Hippocampal formation (tissue), 2 donors: ENCODE results near the gene SLC17A4.
"Not testable (repeated sequence)": the region's sequence is repeated elsewhere in the genome, so short reads cannot be mapped to it uniquely, and the experiment has no call there.

Experiments used
- DNase-seq, 2 donors: peaks; one replicate each; lab custom pipeline; 2025; lab: John Stamatoyannopoulos, UW

SLC17A4 gene, protein sequence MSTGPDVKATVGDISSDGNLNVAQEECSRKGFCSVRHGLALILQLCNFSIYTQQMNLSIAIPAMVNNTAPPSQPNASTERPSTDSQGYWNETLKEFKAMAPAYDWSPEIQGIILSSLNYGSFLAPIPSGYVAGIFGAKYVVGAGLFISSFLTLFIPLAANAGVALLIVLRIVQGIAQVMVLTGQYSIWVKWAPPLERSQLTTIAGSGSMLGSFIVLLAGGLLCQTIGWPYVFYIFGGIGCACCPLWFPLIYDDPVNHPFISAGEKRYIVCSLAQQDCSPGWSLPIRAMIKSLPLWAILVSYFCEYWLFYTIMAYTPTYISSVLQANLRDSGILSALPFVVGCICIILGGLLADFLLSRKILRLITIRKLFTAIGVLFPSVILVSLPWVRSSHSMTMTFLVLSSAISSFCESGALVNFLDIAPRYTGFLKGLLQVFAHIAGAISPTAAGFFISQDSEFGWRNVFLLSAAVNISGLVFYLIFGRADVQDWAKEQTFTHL

DNA sequence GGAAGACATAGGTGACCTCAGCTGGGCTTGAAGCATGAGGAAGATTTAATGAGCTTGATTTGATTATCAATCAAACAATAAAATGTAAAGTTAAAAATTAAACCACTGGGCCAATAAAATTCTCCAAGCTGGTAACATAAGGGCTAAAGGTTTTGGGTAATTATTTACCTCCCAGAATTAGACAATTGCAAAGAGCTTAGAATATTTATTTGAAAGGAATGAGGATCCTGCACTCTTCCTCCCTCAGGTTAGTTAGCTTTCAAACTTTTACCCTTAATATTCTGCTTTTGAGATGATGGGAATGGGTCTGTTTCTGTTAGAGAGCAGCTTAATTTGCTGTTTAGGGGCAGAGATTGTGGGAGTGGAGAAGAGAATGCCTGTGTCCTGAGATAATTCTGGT lies at the start of gene SLC17A4:
SLC17A4 (plus strand) TSS at position 208 of the 400 bp plus-strand sequence. CDS start 7,221 bp downstream, outside the sequence.
- no peak for DNase-seq

DNA sequence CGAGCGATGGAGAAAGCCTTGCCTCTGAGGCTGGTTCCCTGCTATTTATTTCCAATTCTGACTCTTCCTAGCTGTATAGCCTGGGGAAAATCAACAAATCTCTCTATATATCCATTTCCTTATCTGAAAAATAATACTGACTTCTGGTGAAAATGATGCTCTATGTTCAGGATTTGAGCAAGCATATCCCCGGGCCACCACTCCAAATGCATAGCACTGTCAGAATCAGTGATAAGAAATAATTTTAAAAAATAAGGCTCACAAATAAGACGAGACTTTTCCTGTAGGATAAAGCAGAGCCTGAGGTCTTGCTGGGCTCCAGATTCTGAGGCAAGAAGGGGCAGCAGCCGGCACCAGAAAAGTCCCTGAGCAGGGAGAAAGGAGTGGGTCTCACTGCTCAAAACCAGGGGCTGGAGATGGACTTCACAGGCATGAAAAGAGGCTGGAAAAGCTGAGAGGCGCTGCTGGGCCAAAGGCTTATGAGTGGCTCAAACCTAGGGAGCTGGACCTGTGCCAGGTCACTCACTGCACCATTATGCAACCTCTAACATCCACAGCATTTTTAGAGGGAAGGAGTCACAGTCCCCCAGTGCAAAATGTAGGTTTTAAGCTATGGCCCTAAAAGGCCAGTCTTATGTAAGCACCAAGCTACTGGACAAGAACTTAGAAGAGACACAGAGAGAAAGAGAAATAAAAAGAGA lies 48.1 kb upstream of the SLC17A4 start:
- DNase-seq = no peak

DNA sequence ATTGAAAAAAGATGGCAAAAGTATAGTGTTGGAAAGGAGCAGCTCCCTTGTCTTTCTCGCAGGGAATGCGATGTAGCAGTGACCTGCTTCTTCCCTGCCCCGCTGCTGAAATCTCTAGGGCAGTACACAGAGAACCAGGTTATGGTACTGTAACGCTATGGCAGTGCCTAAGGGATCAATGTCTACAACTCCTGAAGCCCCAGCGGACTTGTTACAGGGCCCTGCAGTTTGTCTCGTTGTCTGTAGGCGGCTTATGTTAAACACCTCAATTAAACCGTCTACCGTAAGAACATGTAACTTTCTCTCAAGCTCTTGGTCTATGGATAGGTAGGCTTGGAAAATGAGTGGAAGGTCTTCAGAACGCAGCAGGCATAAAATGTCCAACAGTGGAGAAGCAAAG lies 44.8 kb upstream of the SLC17A4 start:
- no peak for DNase-seq

DNA sequence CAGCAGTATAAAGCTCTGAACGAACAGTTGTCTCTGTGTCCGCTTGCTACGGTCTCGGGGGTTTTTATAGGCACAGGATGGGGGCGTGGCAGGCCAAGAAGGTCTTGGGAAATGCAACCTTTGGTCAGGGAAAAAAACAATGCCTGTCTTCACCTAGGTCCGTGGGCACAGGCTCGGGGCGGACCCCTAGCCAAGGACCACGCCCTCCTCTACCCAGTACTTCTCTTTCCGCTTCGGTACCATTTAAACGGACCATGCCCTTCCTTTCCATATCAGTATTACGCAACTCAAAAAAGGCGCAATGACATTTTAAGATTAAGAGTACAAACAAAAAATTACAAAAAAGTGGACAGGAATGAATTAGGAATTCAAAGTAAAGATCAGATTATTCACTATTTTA lies 44.3 kb upstream of the SLC17A4 start:
- DNase-seq = no peak

DNA sequence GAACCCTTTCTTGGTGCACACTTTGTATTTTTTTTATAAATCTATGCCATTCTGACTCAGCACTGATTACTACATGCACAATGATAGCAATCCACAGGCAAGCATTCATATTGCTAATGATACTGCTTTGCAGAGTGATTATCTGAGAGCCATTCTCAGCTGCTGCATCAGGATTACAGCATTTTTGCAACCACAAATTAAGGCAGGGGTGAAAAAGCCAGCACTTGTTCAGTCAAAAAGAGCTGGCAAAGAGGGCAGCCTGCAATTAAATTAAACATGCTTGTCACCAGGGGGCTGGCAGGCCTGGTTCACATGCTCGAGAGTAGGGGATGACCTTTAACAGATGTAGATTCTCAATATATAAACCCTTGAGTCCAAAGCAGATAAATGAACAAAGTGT lies 40.7 kb upstream of the SLC17A4 start:
- DNase-seq = no peak

DNA sequence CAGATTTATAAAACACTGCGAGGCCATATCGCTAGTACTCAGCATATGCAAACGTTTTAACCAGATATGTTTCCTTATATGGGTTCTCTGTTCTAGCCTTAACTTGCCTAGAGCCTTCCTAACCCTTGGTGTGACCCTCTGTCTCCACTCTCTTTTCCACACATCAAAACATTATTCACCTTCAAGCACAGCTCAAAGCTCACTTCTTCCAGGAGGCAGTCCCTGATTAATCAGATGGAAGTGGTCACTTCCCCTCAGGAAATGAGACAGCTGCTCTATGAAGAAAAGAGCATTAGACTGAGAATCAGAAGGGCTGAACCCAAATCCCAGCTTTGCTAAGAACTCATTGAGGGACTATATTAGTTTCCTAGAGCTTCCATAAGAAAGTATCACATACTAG lies 39.8 kb upstream of the SLC17A4 start:
- DNase-seq = no peak

DNA sequence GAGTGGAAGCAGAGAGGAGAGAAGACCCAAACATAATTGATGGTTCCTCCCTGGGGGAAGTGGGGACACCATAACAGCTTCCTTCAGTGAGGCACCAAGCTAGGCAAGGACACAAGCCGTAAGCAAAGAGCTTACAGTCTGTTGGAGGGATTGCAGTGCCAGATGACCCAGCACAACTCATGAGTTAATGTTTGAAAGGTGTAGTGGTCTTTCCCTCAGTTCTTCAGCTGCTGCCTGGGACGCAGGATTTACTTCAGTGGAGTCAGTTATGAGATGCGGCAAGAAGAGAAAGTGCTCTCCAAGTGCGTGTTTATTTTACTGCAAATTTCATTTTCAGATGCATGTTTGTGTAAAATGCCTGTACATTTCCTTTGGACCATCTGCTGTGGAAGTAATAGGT lies 38.7 kb upstream of the SLC17A4 start:
- DNase-seq = no peak

DNA sequence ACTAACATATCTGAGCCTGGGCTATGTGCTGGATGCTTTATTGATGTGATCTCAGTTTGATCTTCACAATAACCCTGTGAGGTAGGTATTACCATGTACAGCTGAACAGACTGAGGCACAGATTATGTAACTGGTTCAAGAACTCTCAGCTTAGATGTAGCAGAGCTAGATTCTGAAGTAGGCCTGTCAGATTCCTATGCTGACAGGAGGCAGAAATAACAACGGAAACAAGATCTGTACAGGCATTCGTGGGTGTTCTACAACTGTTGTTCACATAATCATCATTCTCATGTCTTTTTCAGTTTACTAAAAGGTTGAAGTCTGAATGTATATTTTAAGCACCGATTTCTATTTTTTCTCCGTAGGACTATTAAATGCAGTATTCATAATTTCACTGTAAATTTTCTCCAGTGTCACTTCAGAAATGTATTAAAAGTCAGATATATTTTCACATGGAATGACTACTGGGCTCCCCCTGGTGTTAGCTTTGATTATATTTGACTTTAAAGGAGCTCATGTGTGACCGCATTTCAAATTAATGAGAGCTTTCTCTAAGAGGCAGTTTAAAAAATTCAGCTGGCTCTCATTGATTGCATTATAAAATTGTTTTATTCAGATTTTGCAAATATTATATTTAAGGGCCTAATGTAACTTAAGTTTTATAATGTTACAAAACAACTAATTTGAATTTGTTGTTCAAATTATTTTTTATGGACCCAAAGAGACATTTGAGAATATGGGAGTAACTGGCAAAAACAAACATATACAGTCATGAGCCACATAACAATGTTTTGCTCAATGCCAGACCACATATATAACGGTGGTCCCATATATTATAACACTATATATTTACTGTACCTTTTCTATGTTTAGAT lies 36.4 kb upstream of the SLC17A4 start:
- DNase-seq = peak in 1 of 2 donors; percentile 29

DNA sequence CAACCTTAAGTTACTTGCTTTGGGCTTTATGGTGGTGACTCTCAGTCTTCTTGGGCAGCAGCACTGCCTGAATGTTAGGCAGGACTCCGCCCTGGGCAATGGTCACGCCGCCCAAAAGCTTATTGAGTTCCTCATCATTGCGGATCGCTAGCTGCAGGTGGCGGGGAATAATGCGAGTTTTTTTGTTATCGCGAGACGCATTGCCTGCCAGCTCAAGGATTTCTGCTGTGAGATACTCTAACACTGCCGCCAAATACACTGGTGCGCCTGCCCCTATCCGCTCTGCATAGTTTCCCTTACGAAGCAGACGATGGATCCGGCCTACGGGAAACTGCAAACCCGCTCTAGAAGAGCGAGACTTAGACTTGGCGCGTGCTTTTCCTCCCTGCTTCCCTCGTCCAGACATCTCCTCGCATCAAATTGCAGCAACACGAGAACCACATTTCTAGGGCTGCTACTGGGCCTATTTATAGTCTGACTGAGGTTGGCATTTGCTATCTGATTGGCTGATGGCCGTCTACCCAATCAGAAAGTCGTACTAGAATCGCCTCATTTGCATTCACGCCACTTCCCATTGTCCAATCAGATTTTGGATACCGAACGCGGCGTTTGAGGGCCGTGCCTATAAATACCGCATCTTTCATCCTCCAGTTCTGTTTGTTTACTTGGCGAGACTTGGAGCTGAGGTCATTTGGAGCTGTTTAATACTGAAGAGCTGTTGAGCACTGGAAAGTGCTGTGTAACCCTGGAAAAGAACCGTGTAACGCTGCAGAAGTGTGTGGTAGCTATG lies 28.2 kb upstream of the SLC17A4 start:
- DNase-seq = no peak

DNA sequence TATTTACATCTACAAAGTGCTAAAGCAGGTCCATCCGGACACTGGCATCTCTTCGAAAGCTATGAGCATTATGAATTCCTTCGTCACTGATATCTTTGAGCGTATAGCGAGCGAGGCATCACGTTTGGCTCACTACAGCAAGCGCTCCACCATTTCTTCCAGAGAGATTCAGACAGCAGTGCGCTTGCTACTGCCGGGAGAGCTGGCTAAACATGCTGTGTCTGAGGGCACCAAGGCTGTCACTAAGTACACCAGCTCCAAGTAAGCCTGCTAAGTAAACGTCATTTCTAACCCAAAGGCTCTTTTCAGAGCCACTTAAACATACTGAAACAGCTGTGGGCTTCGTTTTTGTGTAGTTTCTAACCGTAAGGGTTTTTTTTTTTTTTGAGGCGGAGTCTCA lies 27.5 kb upstream of the SLC17A4 start:
- no peak for DNase-seq

DNA sequence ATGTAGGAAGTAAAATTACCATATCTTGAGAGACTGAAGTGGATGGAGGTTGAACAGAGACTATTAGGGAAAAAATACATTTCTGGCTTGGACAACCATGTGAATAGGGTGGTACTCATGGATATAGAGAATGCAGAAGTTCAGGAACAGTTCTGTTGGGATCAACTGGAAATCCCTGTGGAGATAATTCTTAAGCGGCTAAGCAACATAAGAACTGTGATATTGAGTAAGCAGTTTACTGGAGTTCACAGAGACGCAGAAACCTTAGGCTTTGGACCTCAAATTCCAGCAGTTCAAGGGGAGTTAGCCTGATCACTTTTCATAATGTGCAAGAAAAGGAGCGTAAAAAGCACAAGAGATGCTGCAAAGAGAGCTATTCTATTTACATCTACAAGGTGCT lies 23.6 kb upstream of the SLC17A4 start:
- no peak for DNase-seq

DNA sequence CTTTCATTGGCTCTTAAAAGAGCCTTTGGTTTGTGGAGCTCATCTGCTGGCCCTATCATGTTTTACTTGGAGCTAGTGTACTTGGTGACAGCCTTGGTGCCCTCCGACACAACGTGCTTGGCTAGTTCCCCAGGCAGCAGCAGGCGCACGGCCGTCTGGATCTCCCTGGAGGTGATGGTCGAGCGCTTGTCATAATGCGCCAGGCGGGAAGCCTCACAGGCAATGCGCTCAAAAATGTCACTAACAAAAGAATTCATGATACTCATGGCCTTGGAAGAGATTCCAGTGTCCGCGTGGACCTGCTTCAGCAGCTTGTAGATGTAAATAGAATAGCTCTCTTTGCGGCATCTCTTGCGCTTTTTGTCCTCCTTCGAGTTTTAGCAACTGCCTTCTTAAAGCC lies 22.8 kb upstream of the SLC17A4 start:
- no peak for DNase-seq

DNA sequence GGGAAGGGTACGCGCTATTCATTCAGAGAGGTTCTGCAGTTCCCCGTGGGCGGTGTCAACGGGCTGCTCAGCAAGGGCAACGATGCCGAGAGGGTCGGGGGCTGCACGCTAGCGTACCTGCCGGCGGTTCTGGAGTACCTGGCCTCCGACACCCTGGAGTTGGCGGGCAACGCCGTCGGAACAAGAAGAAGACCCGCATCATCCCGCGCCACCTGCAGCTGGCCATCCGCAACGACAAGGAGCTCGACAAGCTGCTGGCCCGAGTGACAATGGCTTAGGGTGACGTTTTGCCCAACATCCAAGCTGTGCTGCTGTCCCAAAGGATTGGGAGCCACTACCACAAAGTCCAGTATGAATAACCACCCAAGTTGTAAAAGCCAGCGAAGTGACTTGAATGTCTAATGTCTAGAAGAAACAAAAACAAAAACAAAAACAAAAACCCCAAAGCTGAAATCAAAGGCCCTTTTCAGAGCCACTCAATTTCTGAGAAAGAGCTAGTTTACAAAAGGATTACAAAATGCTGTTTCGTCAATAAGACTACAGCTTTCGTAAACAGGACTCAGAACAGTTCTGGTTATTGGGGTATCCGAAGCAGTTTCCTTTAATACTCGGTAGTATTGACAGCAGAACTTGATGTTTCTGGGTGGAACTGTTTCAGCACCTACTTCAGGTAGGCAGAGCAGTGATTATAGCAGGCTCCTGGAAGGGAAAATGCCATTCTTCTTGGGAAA lies 21.9 kb upstream of the SLC17A4 start:
- DNase-seq = no peak

DNA sequence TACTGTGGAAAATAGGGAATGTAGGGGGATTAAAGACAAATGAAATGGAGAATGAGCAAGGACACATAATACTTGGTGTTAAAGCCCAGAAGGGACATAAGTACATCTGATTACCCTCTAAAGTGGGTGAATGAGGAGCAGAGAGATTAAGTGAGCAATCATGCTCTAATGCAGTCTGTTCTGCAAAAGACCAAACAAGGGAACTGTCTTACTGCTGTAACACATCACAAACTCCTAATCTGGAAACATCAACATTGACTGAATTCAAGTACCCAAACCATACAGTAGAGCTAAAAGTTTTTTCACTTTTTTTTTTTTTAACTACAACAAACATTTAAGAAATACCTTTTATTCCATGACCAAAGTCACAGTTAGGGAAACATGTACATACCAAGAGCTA lies 19.3 kb upstream of the SLC17A4 start:
- DNase-seq = no peak

DNA sequence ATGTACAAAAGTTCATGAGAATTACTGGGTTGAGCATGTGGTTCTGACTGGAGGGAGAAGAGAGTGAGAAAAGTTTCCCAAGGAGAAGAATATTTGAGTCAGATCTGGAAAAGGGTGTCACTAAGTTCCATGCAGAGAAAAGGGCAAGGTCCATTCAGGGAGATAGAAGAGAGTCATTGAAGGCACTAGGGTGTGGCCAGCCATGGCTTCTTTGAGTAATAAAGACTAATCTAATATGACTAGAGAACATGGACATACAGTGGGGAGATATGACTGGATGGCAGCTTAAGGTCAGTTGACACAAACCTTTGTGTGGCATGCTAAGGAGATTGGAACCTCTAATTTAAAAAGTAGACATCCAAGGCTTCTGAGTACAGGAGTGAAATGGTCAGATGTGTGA lies 10.7 kb upstream of the SLC17A4 start:
- DNase-seq = no peak

DNA sequence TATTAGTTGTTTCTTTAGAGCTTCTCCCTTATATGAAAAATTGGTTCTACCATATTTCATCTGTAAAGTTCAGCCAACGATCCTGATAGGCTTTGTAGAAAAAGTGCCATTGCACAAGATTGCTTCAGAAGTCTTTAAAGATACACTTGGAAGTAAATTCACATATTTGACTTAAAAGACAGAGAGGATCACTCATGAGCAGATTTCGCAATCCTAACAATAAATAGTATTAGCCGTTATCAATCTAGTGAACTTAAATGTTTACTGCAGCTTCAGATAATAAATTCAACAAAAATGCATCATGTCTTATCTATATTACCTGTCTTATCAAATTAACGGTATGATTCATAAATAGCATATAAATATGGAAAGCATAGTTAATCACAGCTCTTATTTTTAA lies 8.7 kb upstream of the SLC17A4 start:
- no peak for DNase-seq

DNA sequence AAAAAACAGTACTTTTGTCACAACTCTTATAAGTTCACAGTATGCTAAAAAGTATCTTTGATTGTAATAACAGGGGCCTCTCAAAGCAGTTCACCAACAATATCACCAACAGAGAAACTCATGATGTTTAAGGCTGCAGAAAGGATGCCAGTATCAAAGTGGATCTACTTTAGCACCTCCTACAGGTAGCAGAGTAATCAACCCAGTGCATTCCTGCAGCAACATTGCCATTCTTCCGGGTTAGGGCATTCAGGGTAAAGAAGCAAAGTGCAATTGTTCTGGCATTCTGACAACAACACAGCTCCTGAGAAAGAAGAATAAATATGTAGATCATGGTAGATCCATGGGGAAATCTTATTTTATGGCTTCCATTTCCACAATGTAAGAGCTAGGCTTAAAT lies 7.6 kb upstream of the SLC17A4 start:
- DNase-seq = no peak

DNA sequence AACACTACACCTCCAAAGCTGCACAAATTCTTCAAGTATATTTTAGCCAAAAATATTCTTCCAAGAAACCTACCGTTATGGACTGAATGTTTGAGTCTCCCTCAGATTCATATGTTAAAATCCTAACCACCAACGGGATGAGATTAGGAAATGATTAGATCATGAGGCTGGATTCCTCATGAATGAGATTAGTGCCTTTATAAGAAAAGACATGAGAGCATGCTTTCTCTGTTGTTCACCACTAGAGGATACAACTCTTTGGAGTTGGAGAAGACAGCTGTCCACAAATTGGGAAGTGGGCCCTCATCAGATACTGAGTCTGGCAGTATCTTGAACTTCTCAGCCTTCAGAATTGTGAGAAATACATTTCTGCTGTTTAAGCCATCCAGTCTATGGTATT lies 7.1 kb upstream of the SLC17A4 start:
- DNase-seq = no peak

DNA sequence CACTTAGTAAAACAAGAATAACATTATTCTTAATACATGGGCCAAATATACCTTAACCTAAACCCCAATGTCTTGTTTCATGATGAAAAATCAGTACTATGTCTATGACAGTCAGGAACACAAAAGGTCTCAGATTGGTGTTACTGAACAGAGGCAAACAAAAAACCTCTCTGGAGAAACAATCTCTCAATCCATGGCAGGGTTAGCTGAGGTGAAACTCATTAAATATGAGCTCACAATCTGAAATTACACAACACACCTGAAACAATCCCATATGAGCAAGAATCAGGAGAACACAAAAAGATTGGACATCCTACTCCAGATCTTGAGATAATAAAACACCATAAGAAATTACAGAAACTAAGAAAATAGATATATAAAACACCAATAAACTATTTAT lies 6.5 kb upstream of the SLC17A4 start:
- DNase-seq = no peak

DNA sequence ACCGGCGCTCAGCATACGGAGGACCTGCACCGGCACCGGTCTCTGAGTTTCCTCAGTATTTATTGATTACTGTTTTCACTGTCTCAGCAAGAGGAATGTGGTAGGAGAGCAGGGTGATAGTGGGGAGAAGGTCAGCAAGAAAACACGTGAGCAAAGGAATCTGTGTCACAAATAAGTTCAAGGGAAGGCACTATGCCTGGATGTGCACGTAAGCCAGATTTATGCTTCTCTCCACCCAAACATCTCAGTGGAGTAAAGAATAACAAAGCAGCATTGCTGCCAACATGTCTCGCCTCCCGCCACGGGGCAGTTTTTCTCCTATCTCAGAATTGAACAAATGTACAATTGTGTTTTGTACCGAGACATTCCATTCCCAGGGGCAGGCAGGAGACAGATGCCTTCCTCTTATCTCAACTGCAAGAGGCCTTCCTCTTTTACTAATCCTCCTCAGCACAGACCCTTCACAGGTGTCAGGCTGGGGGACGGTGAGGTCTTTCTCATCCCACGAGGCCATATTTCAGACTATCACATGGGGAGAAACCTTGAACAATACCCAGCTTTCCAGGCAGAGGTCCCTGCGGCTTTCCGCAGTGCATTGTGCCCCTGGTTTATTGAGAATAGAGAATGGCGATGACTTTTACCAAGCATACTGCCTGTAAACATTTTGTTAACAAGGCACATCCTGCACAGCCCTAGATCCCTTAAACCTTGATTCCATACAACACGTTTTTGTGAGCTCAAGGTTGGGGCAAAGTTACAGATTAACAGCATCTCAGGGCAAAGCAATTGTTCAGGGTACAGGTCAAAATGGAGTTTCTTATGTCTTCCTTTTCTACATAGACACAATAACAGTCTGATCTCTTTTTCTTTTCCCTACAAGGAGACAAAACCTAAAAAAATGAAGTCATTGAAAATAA lies 5.7 kb upstream of the SLC17A4 start:
- not testable (repeated sequence) for DNase-seq
